GM23338 (cell line): Measurements from ENCODE around the gene METTL26. TPM values are rescaled to one million over a fixed set of nuclear protein-coding genes. Genes with fewer than 3 reads are reported as not detected.
A peak's percentile ranks its signal among the peaks of the same experiment; 100 is the strongest.

Experiments
- ATAC-seq: fragments of 200-7000 bp; cut with Tn5 transposase; 3 replicates; pipeline ENCODE4 v1.9.1; 2020
- DNase-seq: peaks from one replicate; pipeline ENCODE4 v3.0.0-alpha.2; 2015; ENCODE audit warnings: low spot score
- H2AFZ ChIP-seq: fragments of 200-600 bp; sonication (generic); 2 replicates; pipeline ENCODE4 v1.8.0; 2016; ENCODE audit warnings: antibody characterized with exemption, mild to moderate bottlenecking, moderate library complexity
- H3F3A ChIP-seq: fragments of 200-600 bp; sonication (generic); replicated peaks from 2 replicates; pipeline ENCODE4 v1.8.0; 2017; ENCODE audit warnings: antibody characterized with exemption, mixed run types, low read depth
- H3K27ac ChIP-seq: fragments of 200-600 bp; sonication (generic); 2 replicates; pipeline ENCODE4 v1.6.1; 2016; ENCODE audit warnings: low read depth
- H3K27me3 ChIP-seq: fragments of 200-600 bp; sonication (generic); 2 replicates; pipeline ENCODE4 v1.8.0; 2016; ENCODE audit warnings: mild to moderate bottlenecking, mixed run types, moderate library complexity; ENCODE audit not compliant: insufficient read depth
- H3K36me3 ChIP-seq: fragments of 200-600 bp; sonication (generic); 2 replicates; pipeline ENCODE4 v1.8.0; 2016; ENCODE audit warnings: mild to moderate bottlenecking; ENCODE audit not compliant: insufficient read depth
- H3K4me1 ChIP-seq: fragments of 200-600 bp; sonication (generic); 2 replicates; pipeline ENCODE4 v1.8.0; 2016; ENCODE audit warnings: mild to moderate bottlenecking, moderate library complexity; ENCODE audit not compliant: insufficient read depth
- H3K4me2 ChIP-seq: fragments of 200-600 bp; sonication (generic); 2 replicates; pipeline ENCODE4 v1.7.1; 2017; ENCODE audit warnings: mixed run types
- H3K4me3 ChIP-seq: fragments of 200-600 bp; sonication (generic); 2 replicates; pipeline ENCODE4 v1.6.1; 2016; ENCODE audit warnings: mixed run types
- H3K79me2 ChIP-seq: fragments of 200-600 bp; sonication (generic); replicated peaks from 2 replicates; pipeline ENCODE4 v1.8.0; 2017; ENCODE audit warnings: mild to moderate bottlenecking; ENCODE audit not compliant: insufficient read depth
- H3K9me2 ChIP-seq: fragments of 200-600 bp; sonication (generic); 2 replicates; pipeline ENCODE4 v1.8.0; 2017; ENCODE audit not compliant: insufficient read depth
- H4K20me1 ChIP-seq: fragments of 200-600 bp; sonication (generic); replicated peaks from 2 replicates; pipeline ENCODE4 v1.8.0; 2017; ENCODE audit warnings: mild to moderate bottlenecking; ENCODE audit not compliant: insufficient read depth
- H3K27ac Mint-ChIP-seq: 2 replicates; pipeline ENCODE4 v1.8.0; 2020; ENCODE audit warnings: inconsistent platforms, mild to moderate bottlenecking, moderate library complexity, mixed read lengths
- H3K27me3 Mint-ChIP-seq: 3 replicates; pipeline ENCODE4 v1.8.0; 2022; ENCODE audit warnings: low read depth, mild to moderate bottlenecking, moderate library complexity, mixed read lengths, inconsistent platforms; ENCODE audit not compliant: insufficient read depth, poor library complexity
- H3K36me3 Mint-ChIP-seq: 3 replicates; pipeline ENCODE4 v1.8.0; 2021; ENCODE audit warnings: low read depth, mild to moderate bottlenecking, inconsistent platforms, moderate library complexity, mixed read lengths
- H3K4me1 Mint-ChIP-seq: 3 replicates; pipeline ENCODE4 v1.8.0; 2020; ENCODE audit warnings: mild to moderate bottlenecking, inconsistent platforms, mixed read lengths
- H3K4me3 Mint-ChIP-seq: 3 replicates; pipeline ENCODE4 v1.8.0; 2021; ENCODE audit warnings: moderate library complexity, mild to moderate bottlenecking, inconsistent platforms, mixed read lengths
- H3K9me3 Mint-ChIP-seq: 3 replicates; pipeline ENCODE4 v1.8.0; 2020; ENCODE audit warnings: moderate library complexity, mild to moderate bottlenecking, inconsistent platforms, mixed read lengths
- CREB1 ChIP-seq: fragments of 250-450 bp; sonication (Bioruptor Pico); IDR thresholded peaks from 2 replicates; pipeline ENCODE4 v1.5.0; 2020; ENCODE audit warnings: low read depth, mild to moderate bottlenecking, moderate library complexity
- ETS1 ChIP-seq: IDR thresholded peaks from 2 replicates; pipeline ENCODE4 v1.6.1; 2016; ENCODE audit warnings: antibody characterized with exemption
- EZH2 ChIP-seq: fragments of 200-600 bp; sonication (generic); IDR thresholded peaks from one replicate; pipeline ENCODE4 v1.8.0; 2017; ENCODE audit warnings: antibody characterized with exemption, mild to moderate bottlenecking, low read depth; ENCODE audit not compliant: unreplicated experiment
- EZH2phosphoT487 ChIP-seq: fragments of 200-600 bp; sonication (generic); IDR thresholded peaks from one replicate; pipeline ENCODE4 v1.8.1; 2018; ENCODE audit warnings: antibody characterized with exemption; ENCODE audit not compliant: unreplicated experiment
- JUNB ChIP-seq: IDR thresholded peaks from one replicate; pipeline ENCODE4 v1.6.1; 2016; ENCODE audit warnings: antibody characterized with exemption; ENCODE audit not compliant: unreplicated experiment
- NANOG ChIP-seq: IDR thresholded peaks from 2 replicates; pipeline ENCODE4 v1.6.1; 2016; ENCODE audit warnings: antibody characterized with exemption, borderline replicate concordance
- STAT1 ChIP-seq: IDR thresholded peaks from one replicate; pipeline ENCODE4 v1.6.1; 2016; ENCODE audit warnings: antibody characterized with exemption; ENCODE audit not compliant: unreplicated experiment
- polyA plus RNA-seq: library from polyadenylated mRNA; unstranded; fragments of >200 nt; fragmentation: Nextera tagmentation; extraction: Ambion mirVana; gene quantifications from 2 replicates; pipeline ENCODE4 v1.2.1, GENCODE V29; 2016
- total RNA-seq: library from RNA; depleted of rRNA; stranded (reverse); fragments of >200 nt; shearing (Covaris generic); gene quantifications from 2 replicates; pipeline ENCODE4 v1.2.3, GENCODE V29; 2014

METTL26 gene
- total and polyA plus RNA-seq, 2 experiments from 2014 or later: 153 to 223 TPM

DNA sequence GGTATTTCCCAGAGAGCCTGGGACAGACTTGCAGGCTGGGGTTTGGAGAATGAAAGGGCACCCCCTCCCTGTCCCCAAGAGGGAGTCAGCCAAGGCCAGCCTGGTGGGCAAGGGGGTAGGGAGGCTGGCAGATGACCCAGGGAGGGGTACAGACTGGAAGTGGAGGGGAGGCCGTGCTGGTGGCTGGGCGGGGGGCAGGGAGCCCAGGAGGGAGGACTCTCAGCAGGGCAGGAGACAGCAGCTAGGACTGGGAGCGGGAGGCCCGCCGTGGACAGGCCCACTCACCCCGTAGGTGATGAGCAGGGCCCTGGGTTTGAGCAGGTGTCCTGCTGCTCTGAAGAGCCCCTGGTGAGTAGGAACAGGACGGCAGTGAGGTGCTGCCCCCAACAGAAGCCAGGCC is 1.1 kb downstream of the METTL26 start:
- no peaks in the 10 kb centered on the region for H3K36me3 ChIP-seq
- no peak for ATAC-seq
- Mint-ChIP-seq H3K9me3 (peaks cover 4% of the 10 kb centered on the region; the same call in 2 of the 3 replicates), H3K4me1 (peaks cover 21% of the 10 kb centered on the region), H3K27ac (no peak overlapping the region), H3K36me3 (no peaks in the 10 kb centered on the region), H3K4me3 (peak overlapping the region; percentile 89), H3K27me3 (peaks cover 18% of the 10 kb centered on the region)
- H4K20me1 ChIP-seq: no peaks in the 10 kb centered on the region
- H2AFZ ChIP-seq: no peak overlapping the region
- no peaks in the 10 kb centered on the region for H3K27me3 ChIP-seq
- H3F3A ChIP-seq: 0 out of 2 replicates have a peak, but pooled peaks cover 6% of the 10 kb centered on the region
- peak overlapping the region; percentile 97; the same call in 1 of the 2 replicates for H3K4me2 ChIP-seq
- no peak for DNase-seq
- H3K27ac ChIP-seq: no peak overlapping the region
- no peaks in the 10 kb centered on the region; the same call in 1 of the 2 replicates for H3K79me2 ChIP-seq
- H3K4me1 ChIP-seq: peaks cover 29% of the 10 kb centered on the region
- H3K9me2 ChIP-seq: no peaks in the 10 kb centered on the region
- no peak for TF ChIP-seq STAT1
- H3K4me3 ChIP-seq: peak overlapping the region; percentile 95; the same call in 1 of the 2 replicates

DNA sequence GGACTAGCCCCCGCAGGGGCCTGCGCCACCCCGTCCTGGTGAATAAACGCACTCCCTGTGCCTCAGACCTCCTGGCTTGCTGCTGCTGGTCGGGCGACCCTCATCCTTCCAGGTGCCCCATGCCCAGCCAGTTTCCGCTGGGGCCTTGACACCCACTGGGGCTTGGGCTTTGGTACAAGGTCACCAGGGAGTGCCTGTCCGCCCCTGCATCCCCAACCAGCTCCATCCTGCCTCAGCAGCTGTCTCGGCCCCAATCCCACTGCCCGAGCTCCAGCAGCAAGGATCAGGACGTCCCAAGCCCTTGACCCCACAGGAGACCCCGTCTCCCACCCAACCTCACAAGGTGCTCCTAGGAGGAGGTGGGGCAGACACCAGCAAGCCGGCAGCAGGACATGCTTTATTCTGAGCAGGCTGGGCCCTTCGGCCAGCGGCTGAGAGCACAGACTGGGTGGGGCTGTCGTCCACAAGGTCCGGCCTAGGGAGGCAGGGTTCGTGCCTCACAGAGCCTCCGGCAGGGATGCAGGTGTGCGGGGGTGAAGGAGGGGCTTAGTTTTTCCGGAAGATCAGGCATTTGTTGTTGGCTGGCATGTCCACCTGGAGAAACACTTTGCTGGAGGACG is 1.9 kb downstream of the METTL26 start:
- Histone ChIP-seq H3K27me3 (no peaks in the 10 kb centered on the region), H3F3A (0 out of 2 replicates have a peak, but pooled peaks cover 6% of the 10 kb centered on the region), H3K79me2 (no peaks in the 10 kb centered on the region; the same call in 1 of the 2 replicates), H3K27ac (no peak overlapping the region), H3K4me1 (peaks cover 30% of the 10 kb centered on the region), H3K9me2 (no peaks in the 10 kb centered on the region), H3K4me3 (no peak overlapping the region), H2AFZ (no peak overlapping the region), H3K4me2 (no peak overlapping the region), H4K20me1 (no peaks in the 10 kb centered on the region), H3K36me3 (no peaks in the 10 kb centered on the region)
- Mint-ChIP-seq H3K27ac (no peak overlapping the region), H3K27me3 (peaks cover 21% of the 10 kb centered on the region), H3K4me1 (peaks cover 27% of the 10 kb centered on the region), H3K36me3 (no peaks in the 10 kb centered on the region), H3K4me3 (peak overlapping the region; percentile 43; the same call in 2 of the 3 replicates), H3K9me3 (peaks cover 4% of the 10 kb centered on the region; the same call in 2 of the 3 replicates)
- ATAC-seq (no peak), DNase-seq (no peak)
- TF ChIP-seq EZH2phosphoT487 (no peak), NANOG (no peak), JUNB (no peak)

DNA sequence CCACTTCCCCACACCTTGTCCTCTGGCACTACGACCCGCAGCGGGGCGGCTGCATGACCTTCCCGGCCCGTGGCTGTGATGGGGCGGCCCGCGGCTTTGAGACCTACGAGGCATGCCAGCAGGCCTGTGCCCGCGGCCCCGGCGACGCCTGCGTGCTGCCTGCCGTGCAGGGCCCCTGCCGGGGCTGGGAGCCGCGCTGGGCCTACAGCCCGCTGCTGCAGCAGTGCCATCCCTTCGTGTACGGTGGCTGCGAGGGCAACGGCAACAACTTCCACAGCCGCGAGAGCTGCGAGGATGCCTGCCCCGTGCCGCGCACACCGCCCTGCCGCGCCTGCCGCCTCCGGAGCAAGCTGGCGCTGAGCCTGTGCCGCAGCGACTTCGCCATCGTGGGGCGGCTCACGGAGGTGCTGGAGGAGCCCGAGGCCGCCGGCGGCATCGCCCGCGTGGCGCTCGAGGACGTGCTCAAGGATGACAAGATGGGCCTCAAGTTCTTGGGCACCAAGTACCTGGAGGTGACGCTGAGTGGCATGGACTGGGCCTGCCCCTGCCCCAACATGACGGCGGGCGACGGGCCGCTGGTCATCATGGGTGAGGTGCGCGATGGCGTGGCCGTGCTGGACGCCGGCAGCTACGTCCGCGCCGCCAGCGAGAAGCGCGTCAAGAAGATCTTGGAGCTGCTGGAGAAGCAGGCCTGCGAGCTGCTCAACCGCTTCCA is 2.6 kb downstream of the METTL26 start:
- H3K79me2 ChIP-seq: no peaks in the 10 kb centered on the region; the same call in 1 of the 2 replicates
- no peaks in the 10 kb centered on the region for H3K9me2 ChIP-seq
- Mint-ChIP-seq H3K27me3 (peaks cover 23% of the 10 kb centered on the region), H3K27ac (no peak overlapping the region), H3K4me1 (peaks cover 23% of the 10 kb centered on the region), H3K36me3 (no peaks in the 10 kb centered on the region), H3K4me3 (no peak overlapping the region), H3K9me3 (peaks cover 4% of the 10 kb centered on the region; the same call in 2 of the 3 replicates)
- no peak for DNase-seq
- 0 out of 2 replicates have a peak, but pooled peaks cover 3% of the 10 kb centered on the region for H3F3A ChIP-seq
- no peak overlapping the region for H3K4me2 ChIP-seq
- no peak overlapping the region for H3K4me3 ChIP-seq
- H3K36me3 ChIP-seq: no peaks in the 10 kb centered on the region
- no peaks in the 10 kb centered on the region for H3K27me3 ChIP-seq
- peaks cover 24% of the 10 kb centered on the region for H3K4me1 ChIP-seq
- no peak overlapping the region for H3K27ac ChIP-seq
- H4K20me1 ChIP-seq: no peaks in the 10 kb centered on the region
- H2AFZ ChIP-seq: no peak overlapping the region
- no peak for ATAC-seq
- no peak for TF ChIP-seq JUNB
- no peak for TF ChIP-seq CREB1 (CRISPR knock-in tag)
- TF ChIP-seq EZH2: no peak
- no peak for TF ChIP-seq ETS1
- TF ChIP-seq NANOG: no peak
